MM.1S (cell line): ENCODE data around the gene GON4L.

Experiments used
- EZH2phosphoT487 ChIP-seq: fragments of 300-600 bp; sonication (generic); IDR thresholded peaks from 2 replicates; pipeline ENCODE4 v1.6.1; 2018; ENCODE audit warnings: antibody characterized with exemption, low read length
- TF ChIP-seq, protein P1 (sequence below): fragments of 300-600 bp; sonication (generic); IDR thresholded peaks from 2 replicates; pipeline ENCODE4 v1.5.1; 2016; ENCODE audit warnings: antibody characterized with exemption, low read length, mixed read lengths

DNA sequence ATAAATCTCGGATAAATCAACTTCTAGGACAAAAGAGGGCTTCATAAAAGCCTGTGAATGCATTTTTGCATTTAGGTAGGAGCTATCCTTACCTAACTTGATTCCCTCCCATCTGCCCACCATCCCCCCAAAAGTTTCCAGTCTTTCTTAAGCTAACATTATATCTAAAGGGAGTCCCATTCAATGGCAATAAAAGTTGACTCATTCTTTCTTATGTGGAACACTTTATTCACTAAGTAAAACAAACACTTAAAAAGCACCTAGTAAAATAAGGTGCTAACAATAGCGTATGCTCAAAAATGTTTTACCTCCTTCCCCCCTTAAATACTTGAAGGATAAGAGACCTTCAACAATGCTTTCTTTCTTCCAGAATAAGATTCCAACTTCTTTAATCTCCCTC, 83.8 kb downstream of the GON4L start:
- TF ChIP-seq, protein P1, sequence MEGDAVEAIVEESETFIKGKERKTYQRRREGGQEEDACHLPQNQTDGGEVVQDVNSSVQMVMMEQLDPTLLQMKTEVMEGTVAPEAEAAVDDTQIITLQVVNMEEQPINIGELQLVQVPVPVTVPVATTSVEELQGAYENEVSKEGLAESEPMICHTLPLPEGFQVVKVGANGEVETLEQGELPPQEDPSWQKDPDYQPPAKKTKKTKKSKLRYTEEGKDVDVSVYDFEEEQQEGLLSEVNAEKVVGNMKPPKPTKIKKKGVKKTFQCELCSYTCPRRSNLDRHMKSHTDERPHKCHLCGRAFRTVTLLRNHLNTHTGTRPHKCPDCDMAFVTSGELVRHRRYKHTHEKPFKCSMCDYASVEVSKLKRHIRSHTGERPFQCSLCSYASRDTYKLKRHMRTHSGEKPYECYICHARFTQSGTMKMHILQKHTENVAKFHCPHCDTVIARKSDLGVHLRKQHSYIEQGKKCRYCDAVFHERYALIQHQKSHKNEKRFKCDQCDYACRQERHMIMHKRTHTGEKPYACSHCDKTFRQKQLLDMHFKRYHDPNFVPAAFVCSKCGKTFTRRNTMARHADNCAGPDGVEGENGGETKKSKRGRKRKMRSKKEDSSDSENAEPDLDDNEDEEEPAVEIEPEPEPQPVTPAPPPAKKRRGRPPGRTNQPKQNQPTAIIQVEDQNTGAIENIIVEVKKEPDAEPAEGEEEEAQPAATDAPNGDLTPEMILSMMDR: no peak
- TF ChIP-seq EZH2phosphoT487: no peak
